GM18498 (cell line): Measurements from ENCODE around the gene CABP5.

Source experiments
- ATAC-seq: cut with Tn5 transposase; IDR thresholded peaks from one replicate; pipeline ENCODE4 v1.9.1; 2021; ENCODE audit warnings: mild to moderate bottlenecking, moderate library complexity; ENCODE audit not compliant: unreplicated experiment

CABP5 gene

GRCh38 chr19:48033604-48034003, 10.3 kb downstream of the CABP5 start:
- no peak for ATAC-seq

GRCh38 chr19:48030073-48030472, 13.8 kb downstream of the CABP5 start:
- no peak for ATAC-seq

GRCh38 chr19:48029431-48029830, 14.4 kb downstream of the CABP5 start:
- no peak for ATAC-seq

- no peak for ATAC-seq
Measured at GRCh38 chr19:48025480-48025879, 18.4 kb downstream of the CABP5 start.

- no peak for ATAC-seq
Measured at GRCh38 chr19:48023518-48023917, 20.4 kb downstream of the CABP5 start.

GRCh38 chr19:48023011-48023410, 20.9 kb downstream of the CABP5 start:
- ATAC-seq: no peak

- ATAC-seq: no peak
Measured at GRCh38 chr19:48020686-48021085, 23.2 kb downstream of the CABP5 start.

- ATAC-seq: no peak
Measured at GRCh38 chr19:48010932-48011758, 32.7 kb downstream of the CABP5 start.

- ATAC-seq: no peak
Measured at GRCh38 chr19:48006762-48007161, 37.1 kb downstream of the CABP5 start.

GRCh38 chr19:48004236-48004635, 39.6 kb downstream of the CABP5 start:
- ATAC-seq: no peak

GRCh38 chr19:48000846-48001245, 43.0 kb downstream of the CABP5 start:
- ATAC-seq: no peak

- ATAC-seq: no peak
Measured at GRCh38 chr19:47998800-47999199, 45.1 kb downstream of the CABP5 start.

- no peak for ATAC-seq
Measured at GRCh38 chr19:47996230-47996727, 47.6 kb downstream of the CABP5 start.

GRCh38 chr19:47994209-47994802, 49.6 kb downstream of the CABP5 start, which contains the start of gene ELSPBP1:
Gene ELSPBP1 (plus strand): TSS chr19:47994632. CDS start chr19:48008668, 14,036 bp downstream.
- no peak for ATAC-seq

- ATAC-seq: no peak
Measured at GRCh38 chr19:47992070-47992469, 51.8 kb downstream of the CABP5 start, which contains the start of gene BSPH1. Gene BSPH1 (minus strand): TSS chr19:47992170. CDS start chr19:47992081, 89 bp downstream.

- ATAC-seq: no peak
Measured at GRCh38 chr19:47991191-47991808, 52.6 kb downstream of the CABP5 start.
